Gastrocnemius medialis (tissue), 4 donors: ENCODE data around the gene DDX31. TPM values are rescaled to one million over a fixed set of nuclear protein-coding genes. Genes with fewer than 3 reads are reported as not detected.

Experiments used
- ATAC-seq, 2 donors: fragments of 150-250 bp; one replicate each; pipeline ENCODE4 v1.9.1; 2016
- DNase-seq, 2 donors: peaks; one replicate each; pipeline ENCODE4 v3.0.0-alpha.2; 2019
- H3K27ac ChIP-seq, 4 donors: fragments of 200-600 bp; sonication (generic); 1 replicate in 1 of 4; 2 replicates in 3 of 4; pipeline ENCODE4 v1.5.1; 2016 to 2018; ENCODE audit warnings: mild to moderate bottlenecking in 2 of 4, moderate library complexity in 1 of 4
- H3K27me3 ChIP-seq, 3 donors: fragments of 200-600 bp; sonication (generic) in 2 of 3; 1 replicate in 1 of 3; 2 replicates in 2 of 3; pipeline versions ENCODE4 v1.5.1 to v1.6.0; 2016 to 2019; ENCODE audit warnings: mild to moderate bottlenecking in 1 of 3, moderate library complexity in 1 of 3
- H3K36me3 ChIP-seq, 2 donors: fragments of 200-600 bp; sonication (generic) in 1 of 2; one replicate each; pipeline ENCODE4 v1.5.1; 2017 to 2018
- H3K4me1 ChIP-seq, 2 donors: fragments of 200-600 bp; sonication (generic) in 1 of 2; one replicate each; pipeline ENCODE4 v1.5.1; 2016 to 2017; ENCODE audit warnings: mild to moderate bottlenecking in 2 of 2
- H3K4me3 ChIP-seq, 4 donors: fragments of 200-600 bp; sonication (generic) in 3 of 4; 1 replicate in 1 of 4; 2 replicates in 3 of 4; pipeline ENCODE4 v1.5.1; 2016 to 2019; ENCODE audit warnings: mild to moderate bottlenecking in 2 of 4
- H3K9me3 ChIP-seq, 3 donors: fragments of 200-600 bp; sonication (generic) in 2 of 3; 1 replicate in 1 of 3; 2 replicates in 2 of 3; pipeline ENCODE4 v1.5.1; 2016 to 2019
- CTCF ChIP-seq, 5 experiments: fragments of 450-650 bp in 3 of 5; fragments of 200-600 bp in 2 of 5; sonication (generic) in 2 of 5; IDR thresholded peaks in 4 of 5; conservative IDR thresholded peaks in 1 of 5; 1 replicate in 4 of 5; 2 replicates in 1 of 5; pipeline ENCODE4 v1.5.1; 2016 to 2019; ENCODE audit warnings: antibody characterized with exemption in 5 of 5, mild to moderate bottlenecking in 3 of 5, moderate library complexity in 3 of 5
- POLR2A ChIP-seq, 2 donors: fragments of 450-650 bp; IDR thresholded peaks; one replicate each; pipeline ENCODE4 v1.6.1; 2017; ENCODE audit warnings: antibody characterized with exemption in 2 of 2, mild to moderate bottlenecking in 2 of 2, moderate library complexity in 2 of 2
- in situ Hi-C, 4 donors: fragments of 200-750 bp; cut with MboI; loops; one replicate each; pipeline versions ENCODE4 v1.15.0 to v1.8.0; 2017; ENCODE audit warnings: low sequenced_read_pairs in 4 of 4
- intact Hi-C: fragments of 100-400 bp; cut with DNase I; formaldehyde crosslinking; loops from one replicate; pipeline ENCODE4 v1.15.1; 2023; ENCODE audit warnings: low total_unique reads
- total RNA-seq, 4 donors: library from RNA; depleted of rRNA; stranded (reverse); fragments of >200 nt; gene quantifications; one replicate each; pipeline versions ENCODE4 v1.1.0 to v1.2.3, GENCODE V29; 2016

The DDX31 gene
- total RNA-seq, 4 donors from 2014 or later: 5.4 to 8.8 (median 6.4) TPM

GRCh38 chr9:132583584-132584304, 86.0 kb downstream of the DDX31 start:
- H3K27ac ChIP-seq: no peak overlapping the region
- intact Hi-C loops: no loop called here
- H3K4me3 ChIP-seq: no peak overlapping the region
- TF ChIP-seq POLR2A (IDR thresholded peaks at IDR 0.05) (no peak), CTCF (IDR thresholded peaks at IDR 0.05 in 4 of 5, conservative IDR thresholded peaks at IDR 0.05 in 1 of 5) (no peak)
- H3K36me3 ChIP-seq: no peaks in the 10 kb centered on the region
- ATAC-seq: no peak
- peaks cover 90 to 96% (median 95%) of the 10 kb centered on the region in 3 donors for H3K27me3 ChIP-seq
- H3K4me1 ChIP-seq: peaks cover 0 to 3% of the 10 kb centered on the region in 2 donors
- in situ Hi-C loops: no loop called here
- H3K9me3 ChIP-seq: no peaks in the 10 kb centered on the region
- no peak for DNase-seq

GRCh38 chr9:132582786-132583583, 86.8 kb downstream of the DDX31 start:
- TF ChIP-seq POLR2A (IDR thresholded peaks at IDR 0.05) (no peak), CTCF (IDR thresholded peaks at IDR 0.05 in 4 of 5, conservative IDR thresholded peaks at IDR 0.05 in 1 of 5) (no peak)
- Histone ChIP-seq H3K36me3 (no peaks in the 10 kb centered on the region), H3K27me3 (peaks cover 90 to 96% (median 95%) of the 10 kb centered on the region in 3 donors), H3K27ac (no peak overlapping the region), H3K4me1 (peaks cover 0 to 3% of the 10 kb centered on the region in 2 donors), H3K4me3 (no peak overlapping the region), H3K9me3 (no peaks in the 10 kb centered on the region)
- DNase-seq (no peak), ATAC-seq (no peak)
- intact Hi-C loops (no loop called here), in situ Hi-C loops (no loop called here)

- Histone ChIP-seq H3K4me1 (peaks cover 0 to 3% of the 10 kb centered on the region in 2 donors), H3K36me3 (no peaks in the 10 kb centered on the region), H3K27me3 (peaks cover 89 to 96% (median 95%) of the 10 kb centered on the region in 3 donors), H3K9me3 (no peaks in the 10 kb centered on the region), H3K4me3 (peak within 1 kb of the TSS in 3 of 4 donors; percentile 10 to 31 (median 29)), H3K27ac (no peak within 1 kb of the TSS)
- no peak for ATAC-seq
- in situ Hi-C loops: no loop called here
- intact Hi-C loops: no loop called here
- DNase-seq: no peak
- TF ChIP-seq CTCF (IDR thresholded peaks at IDR 0.05 in 4 of 5, conservative IDR thresholded peaks at IDR 0.05 in 1 of 5): no peak
- TF ChIP-seq POLR2A (IDR thresholded peaks at IDR 0.05): no peak
Measured at GRCh38 chr9:132582276-132582785, 87.5 kb downstream of the DDX31 start, which contains the start of gene BARHL1. Gene BARHL1 (plus strand): TSS chr9:132582606. CDS start chr9:132582798, 192 bp downstream.

DNA sequence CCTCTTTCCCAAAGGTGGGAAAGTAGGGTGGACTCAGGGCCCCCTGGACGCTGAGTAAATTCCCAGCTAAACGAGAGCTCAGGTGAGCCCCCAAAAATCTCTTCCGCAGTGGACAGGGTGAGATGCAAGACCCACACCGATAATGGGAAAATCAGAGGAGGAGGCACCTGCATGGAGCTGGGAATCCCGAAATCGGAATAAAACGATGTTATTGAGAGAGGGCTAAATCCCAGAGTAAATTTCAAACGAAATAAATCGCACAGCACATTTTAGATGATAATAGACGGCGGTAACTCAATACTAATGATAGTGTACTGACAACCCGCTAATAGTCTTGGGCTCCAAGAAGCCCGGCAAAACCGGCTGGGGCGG, 90.4 kb downstream of the DDX31 start:
- ATAC-seq (no peak), DNase-seq (no peak)
- intact Hi-C loops (no loop called here), in situ Hi-C loops (no loop called here)
- Histone ChIP-seq H3K27ac (no peak overlapping the region), H3K36me3 (no peaks in the 10 kb centered on the region), H3K9me3 (no peaks in the 10 kb centered on the region), H3K4me3 (no peak overlapping the region), H3K4me1 (peaks cover 0 to 3% of the 10 kb centered on the region in 2 donors), H3K27me3 (peaks cover 77 to 93% (median 84%) of the 10 kb centered on the region in 3 donors)
- TF ChIP-seq POLR2A (IDR thresholded peaks at IDR 0.05) (no peak), CTCF (IDR thresholded peaks at IDR 0.05 in 4 of 5, conservative IDR thresholded peaks at IDR 0.05 in 1 of 5) (no peak)
